GM19372 (cell line): ENCODE results near the gene ZSCAN29.
"Not testable (repeated sequence)": the region's sequence is repeated elsewhere in the genome, so short reads cannot be mapped to it uniquely, and the experiment has no call there.

ENCODE experiments used
- ATAC-seq: cut with Tn5 transposase; IDR thresholded peaks from one replicate; pipeline ENCODE4 v1.9.1; 2021; ENCODE audit warnings: mild to moderate bottlenecking, low read depth, moderate library complexity; ENCODE audit not compliant: unreplicated experiment

Gene ZSCAN29

GRCh38 chr15:43370975-43371974 lies at the start of gene ZSCAN29, which contains the start of gene TUBGCP4:
TSS of gene ZSCAN29 (minus strand) at chr15:43371043. CDS start at chr15:43369913, 1,130 bp downstream.
TSS of gene TUBGCP4 (plus strand) at chr15:43371101. CDS start at chr15:43371355, 254 bp downstream.
- ATAC-seq: peak; percentile 80

GRCh38 chr15:43420435-43420834 lies 49.6 kb upstream of the ZSCAN29 start:
- ATAC-seq: no peak

GRCh38 chr15:43414196-43414595 lies 43.4 kb upstream of the ZSCAN29 start:
- no peak for ATAC-seq

GRCh38 chr15:43412096-43412495 lies 41.3 kb upstream of the ZSCAN29 start:
- no peak for ATAC-seq

GRCh38 chr15:43410572-43411214 lies 39.9 kb upstream of the ZSCAN29 start:
- ATAC-seq: no peak

GRCh38 chr15:43408789-43409188 lies 37.9 kb upstream of the ZSCAN29 start:
- no peak for ATAC-seq

- no peak for ATAC-seq
These were observed 36.0 kb upstream of the ZSCAN29 start for GRCh38 chr15:43406808-43407207.

- ATAC-seq: no peak
These were observed 35.3 kb upstream of the ZSCAN29 start for GRCh38 chr15:43406189-43406588.

- no peak for ATAC-seq
These were observed 33.3 kb upstream of the ZSCAN29 start for GRCh38 chr15:43404130-43404529.

- ATAC-seq: no peak
These were observed 32.8 kb upstream of the ZSCAN29 start for GRCh38 chr15:43403616-43404015.

- ATAC-seq: no peak
These were observed 31.4 kb upstream of the ZSCAN29 start for GRCh38 chr15:43402255-43402654.

- ATAC-seq: not testable (repeated sequence)
These were observed 22.7 kb upstream of the ZSCAN29 start for GRCh38 chr15:43393592-43393991.

- ATAC-seq: no peak
These were observed 19.9 kb upstream of the ZSCAN29 start for GRCh38 chr15:43390723-43391122.

- ATAC-seq: no peak
These were observed 12.2 kb upstream of the ZSCAN29 start for GRCh38 chr15:43383070-43383469.

GRCh38 chr15:43382310-43382709 lies 11.5 kb upstream of the ZSCAN29 start:
- ATAC-seq: no peak

GRCh38 chr15:43378601-43379000 lies 7.8 kb upstream of the ZSCAN29 start:
- ATAC-seq: no peak

GRCh38 chr15:43376017-43376705 lies 5.3 kb upstream of the ZSCAN29 start:
- ATAC-seq: no peak

GRCh38 chr15:43370310-43370974 lies 401 bp downstream of the ZSCAN29 start:
- peak; percentile 42 for ATAC-seq

- no peak for ATAC-seq
These were observed 9.4 kb downstream of the ZSCAN29 start for GRCh38 chr15:43361313-43361903.

GRCh38 chr15:43360821-43361220 lies 10.0 kb downstream of the ZSCAN29 start:
- ATAC-seq: no peak
